Body of pancreas (tissue), 4 donors: ENCODE data around the gene RNU5D-1. TPM values are rescaled to one million over a fixed set of nuclear protein-coding genes. Genes with fewer than 3 reads are reported as not detected.
A peak's percentile ranks its signal among the peaks of the same experiment; 100 is the strongest.

Experiments used
- ATAC-seq: fragments of 150-250 bp; one replicate; pipeline ENCODE4 v1.9.1; 2016
- DNase-seq, 4 donors: peaks; one replicate each; pipeline ENCODE4 v3.0.0-alpha.2; 2019
- H3K27ac ChIP-seq, 4 donors: fragments of 200-600 bp; sonication (generic); 1 replicate in 3 of 4; 2 replicates in 1 of 4; pipeline versions ENCODE4 v1.5.1 to v1.6.1; 2016 to 2019; ENCODE audit warnings: mild to moderate bottlenecking in 1 of 4, mixed read lengths in 1 of 4, moderate library complexity in 1 of 4
- H3K27me3 ChIP-seq, 2 donors: fragments of 200-600 bp; sonication (generic); one replicate each; pipeline ENCODE4 v1.6.0; 2016; ENCODE audit warnings: mild to moderate bottlenecking in 1 of 2
- H3K36me3 ChIP-seq, 2 donors: fragments of 200-600 bp; sonication (generic); replicated peaks in 1 of 2; 2 replicates each; pipeline ENCODE4 v1.5.1; 2016; ENCODE audit warnings: low read depth in 2 of 2; ENCODE audit not compliant: insufficient read depth in 1 of 2
- H3K4me1 ChIP-seq: fragments of 200-600 bp; sonication (generic); one replicate; pipeline ENCODE4 v1.6.0; 2016
- H3K4me3 ChIP-seq, 2 donors: fragments of 200-600 bp; sonication (generic); 1 replicate in 1 of 2; 2 replicates in 1 of 2; pipeline ENCODE4 v1.5.1; 2016 to 2019
- H3K9me3 ChIP-seq, 3 donors: fragments of 200-600 bp; sonication (generic); 1 replicate in 2 of 3; 2 replicates in 1 of 3; pipeline ENCODE4 v1.5.1; 2016
- CTCF ChIP-seq, 7 experiments: fragments of 450-650 bp in 4 of 7; fragments of 200-600 bp in 3 of 7; sonication (generic) in 3 of 7; IDR thresholded peaks; one replicate each; pipeline ENCODE4 v1.5.1; 2016 to 2019; ENCODE audit warnings: antibody characterized with exemption in 7 of 7
- POLR2A ChIP-seq, 3 donors: fragments of 450-650 bp; IDR thresholded peaks; one replicate each; pipeline ENCODE4 v1.6.1; 2016; ENCODE audit warnings: antibody characterized with exemption in 3 of 3, mild to moderate bottlenecking in 2 of 3
- WGBS, 2 donors: methylation state at CpG; one replicate each; pipeline ENCODE4 v1.1.5; 2017; 5-methylcytosine and 5-hydroxymethylcytosine counted together
- intact Hi-C: fragments of 100-400 bp; cut with DNase I; formaldehyde crosslinking; loops from one replicate; pipeline ENCODE4 v1.15.1; 2023
- small RNA-seq: library from RNA; depleted of rRNA; stranded (forward); fragments of <200 nt; gene quantifications from one replicate; pipeline ENCODE3, GENCODE V24; 2016
- total RNA-seq, 2 donors: library from RNA; depleted of rRNA; stranded (reverse); fragments of >200 nt; gene quantifications; one replicate each; pipeline ENCODE4 v1.1.0, GENCODE V29; 2016

RNU5D-1 gene
- total RNA-seq, 2 donors from 2014 or later, result not detected

DNA sequence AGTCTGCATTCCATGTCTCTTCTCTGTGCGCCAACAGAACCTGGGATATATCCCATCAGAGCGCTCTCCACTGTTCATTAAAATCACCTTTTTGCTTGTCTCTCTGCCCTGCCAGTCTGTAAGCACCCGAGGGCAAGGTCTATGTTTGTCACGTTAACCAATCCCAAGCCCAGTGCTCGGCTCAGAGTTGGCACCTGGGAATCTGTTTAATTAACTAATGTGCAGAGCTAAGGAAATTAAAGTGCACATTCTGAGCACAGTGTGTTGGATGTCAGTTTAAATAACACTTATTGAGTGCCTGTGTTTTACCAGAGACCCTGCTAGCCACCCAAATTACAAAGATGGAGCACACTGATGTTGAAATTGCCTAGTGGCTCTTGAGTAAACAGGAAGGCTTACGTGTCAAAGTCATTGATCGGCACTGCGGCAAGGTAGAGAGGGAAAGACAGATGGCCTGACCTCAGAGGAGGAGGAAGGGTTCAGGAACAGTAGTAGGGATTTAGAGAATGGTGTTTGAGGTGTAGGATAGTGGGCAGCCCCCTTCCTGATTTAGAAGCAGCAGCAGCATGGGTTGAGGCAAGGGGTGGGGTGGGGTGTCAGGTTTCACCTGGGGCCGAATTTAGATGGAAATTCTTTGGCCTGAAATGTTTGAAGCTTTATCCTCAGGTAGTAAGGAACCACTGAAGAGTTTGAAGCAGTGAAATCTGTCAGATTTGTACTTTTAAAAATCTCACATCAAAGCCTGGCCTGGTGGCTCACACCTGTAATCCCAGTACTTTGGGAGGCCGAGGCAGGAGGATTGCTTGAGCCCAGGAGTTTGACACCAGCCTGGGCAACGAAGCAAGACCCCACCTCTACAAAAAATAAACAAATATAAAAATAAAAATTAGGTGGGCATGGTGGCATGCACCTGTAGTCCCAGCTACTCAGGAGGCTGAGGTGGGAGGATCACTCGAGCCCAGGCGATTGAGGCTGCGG, 48.8 kb downstream of the RNU5D-1 start:
- Histone ChIP-seq H3K4me3 (no peak overlapping the region), H3K27me3 (no peaks in the 10 kb centered on the region), H3K4me1 (peaks cover 4% of the 10 kb centered on the region), H3K27ac (no peak overlapping the region), H3K36me3 (no peaks in the 10 kb centered on the region), H3K9me3 (no peaks in the 10 kb centered on the region)
- intact Hi-C loops, result no loop called here
- 71 to 73% methylated on average over 14 of the region's 14 CpGs for WGBS, 2 donors
- ATAC-seq (no peak), DNase-seq (no peak)
- no peak for TF ChIP-seq CTCF (IDR thresholded peaks at IDR 0.05)
- no peak for TF ChIP-seq POLR2A (IDR thresholded peaks at IDR 0.05)

Small RNAs within 50 kb of the gene (small RNA-seq; reads per million reads assigned to genes)
- 1.5 reads per million, percentile 60 among the genes with 10 or more reads in this experiment for gene RNU5D-1
- 0.89 reads per million, percentile 31 among the genes with 10 or more reads in this experiment for gene RNU5F-1
- 440 reads per million, percentile 98 among the genes with 10 or more reads in this experiment for gene SNORD38A
- not detected for gene SNORD38B
- 1,239 reads per million, percentile 99 among the genes with 10 or more reads in this experiment for gene SNORD46
- gene SNORD55, result not detected

Other genes starting within 250 kb of the RNU5D-1 start
- 1 to 10 TPM; 6.2 to 7.6 TPM for gene TMEM53, start 56.7 kb downstream of the RNU5D-1 start, total RNA-seq
- gene ARMH1, start 56.5 kb downstream of the RNU5D-1 start, total RNA-seq, result 1 to 10 TPM in 1 of 2 donors, not detected in 1; 1.0 TPM
- not detected for gene KIF2C, start 8.7 kb upstream of the RNU5D-1 start, total RNA-seq
- gene RPS8, start 44.4 kb upstream of the RNU5D-1 start, total RNA-seq, result 1,000 to 10,000 TPM; 1,064 to 1,413 TPM
- gene BEST4, start 57.0 kb upstream of the RNU5D-1 start, total RNA-seq, result under 1 TPM in 1 of 2 donors, not detected in 1; 0.26 TPM
- 10 to 100 TPM; 20.8 to 29.7 TPM for gene PLK3, start 69.2 kb upstream of the RNU5D-1 start, total RNA-seq
- gene DYNLT4, start 76.2 kb upstream of the RNU5D-1 start, total RNA-seq, result 1 to 10 TPM in 1 of 2 donors, not detected in 1; 2.9 TPM
- 1 to 10 TPM; 5.7 to 9.9 TPM for gene BTBD19, start 77.4 kb upstream of the RNU5D-1 start, total RNA-seq
- gene PTCH2, start 112.1 kb upstream of the RNU5D-1 start, total RNA-seq, result under 1 TPM; 0.26 to 0.99 TPM